A549 (cell line): ENCODE results near the gene ATG10. TPM values are rescaled to one million over a fixed set of nuclear protein-coding genes. Genes with fewer than 3 reads are reported as not detected.

ENCODE experiments used
- ATAC-seq, 2 experiments: fragments of 200-7000 bp in 1 of 2; fragments of >200 bp in 1 of 2; cut with Nextera tagmentation in 1 of 2; cut with Tn5 transposase in 1 of 2; 3 replicates each; pipeline versions ENCODE4 v1.8.0 to v1.9.1; 2018 to 2020; ENCODE audit warnings: mild to moderate bottlenecking in 1 of 2, moderate library complexity in 1 of 2
- CTCF ChIA-PET: fragments of 300-600 bp; sonication (Branson Sonifier 250); formaldehyde crosslinking; extraction: SDS; loops from one replicate; lab custom pipeline; 2021; ENCODE audit warnings: antibody characterized with exemption, inconsistent platforms; lab: Yijun Ruan, JAX
- POLR2A ChIA-PET: fragments of 350-600 bp; formaldehyde crosslinking; extraction: SDS; loops from one replicate; lab custom pipeline; 2021; ENCODE audit warnings: antibody characterized with exemption, inconsistent platforms; lab: Yijun Ruan, JAX
- DNase-seq, 2 experiments: peaks; one replicate each; pipeline versions ENCODE4 v3.0.0 to v3.0.0-alpha.2; 2011 to 2016; ENCODE audit warnings: low read depth in 1 of 2, low spot score in 1 of 2
- FAIRE-seq: peaks from 2 replicates; lab custom pipeline; 2011; peaks lifted over from hg19 to GRCh38; lab: Jason Lieb, UNC
- H3K27ac ChIP-seq, 2 experiments: fragments of >200 bp; sonication (Bioruptor Twin); formaldehyde crosslinking; 3 replicates each; pipeline ENCODE4 v1.5.1; 2016 to 2017
- H3K4me1 ChIP-seq: fragments of >200 bp; sonication (Bioruptor Twin); formaldehyde crosslinking; 3 replicates; pipeline ENCODE4 v1.6.1; 2016
- H3K4me2 ChIP-seq: fragments of >200 bp; sonication (Bioruptor Twin); formaldehyde crosslinking; 3 replicates; pipeline ENCODE4 v1.6.1; 2016
- H3K4me3 ChIP-seq: fragments of >200 bp; sonication (Bioruptor Twin); formaldehyde crosslinking; 3 replicates; pipeline ENCODE4 v1.5.1; 2016
- H3K9me3 ChIP-seq: fragments of >200 bp; sonication (Bioruptor Twin); formaldehyde crosslinking; 3 replicates; pipeline ENCODE4 v1.6.1; 2016
- BCL3 ChIP-seq: fragments of >200 bp; sonication (Bioruptor Twin); formaldehyde crosslinking; IDR thresholded peaks from 3 replicates; pipeline ENCODE4 v1.6.1; 2016
- CEBPB ChIP-seq, 2 experiments: fragments of >200 bp in 1 of 2; sonication (Bioruptor Twin) in 1 of 2; formaldehyde crosslinking in 1 of 2; IDR thresholded peaks; 2 replicates each; pipeline ENCODE4 v1.6.1; 2012 to 2016
- CTCF ChIP-seq: fragments of >200 bp; sonication (Bioruptor Twin); formaldehyde crosslinking; IDR thresholded peaks from 3 replicates; pipeline ENCODE4 v1.5.1; 2016
- FOSB ChIP-seq: fragments of 250-450 bp; sonication (Bioruptor Pico); IDR thresholded peaks from 2 replicates; pipeline ENCODE4 v1.5.0; 2020; ENCODE audit warnings: mild to moderate bottlenecking, moderate library complexity
- FOSL2 ChIP-seq, 2 experiments: fragments of 450-650 bp in 1 of 2; fragments of >200 bp in 1 of 2; sonication (Bioruptor Twin) in 1 of 2; formaldehyde crosslinking; IDR thresholded peaks; 2 replicates each; pipeline versions ENCODE4 v1.5.0 to v1.6.1; 2016 to 2020; ENCODE audit warnings: mild to moderate bottlenecking in 1 of 2, moderate library complexity in 1 of 2
- GATA3 ChIP-seq: IDR thresholded peaks from 2 replicates; pipeline ENCODE4 v1.6.1; 2012; ENCODE audit warnings: borderline replicate concordance
- HOXB13 ChIP-seq: fragments of 250-450 bp; sonication (Bioruptor Pico); IDR thresholded peaks from 2 replicates; pipeline ENCODE4 v1.5.0; 2020; ENCODE audit warnings: low read depth, mild to moderate bottlenecking, moderate library complexity
- JUNB ChIP-seq: fragments of >200 bp; sonication (Bioruptor Twin); formaldehyde crosslinking; IDR thresholded peaks from 2 replicates; pipeline ENCODE4 v1.6.1; 2016
- RAD21 ChIP-seq, 2 experiments: fragments of >200 bp in 1 of 2; sonication (Bioruptor Twin) in 1 of 2; formaldehyde crosslinking in 1 of 2; IDR thresholded peaks in 1 of 2; conservative IDR thresholded peaks in 1 of 2; 2 replicates in 1 of 2; 3 replicates in 1 of 2; pipeline ENCODE4 v1.6.1; 2012 to 2018; ENCODE audit warnings: inconsistent platforms in 1 of 2
- USF2 ChIP-seq: fragments of 450-650 bp; IDR thresholded peaks from 2 replicates; pipeline ENCODE4 v1.6.1; 2014; ENCODE audit warnings: antibody characterized with exemption
- ZSCAN20 ChIP-seq: fragments of 250-450 bp; sonication (Bioruptor Pico); IDR thresholded peaks from 2 replicates; pipeline ENCODE4 v1.8.0; 2022; ENCODE audit warnings: mild to moderate bottlenecking, moderate library complexity
- polyA plus RNA-seq, 4 experiments: library from polyadenylated mRNA; depleted of rRNA in 3 of 4; stranded (reverse); fragments of >200 nt; fragmentation: RNase III in 1 of 4; extraction: RNeasy Plus Mini Kit Qiagen cat#74134 plus additional on column Dnase treatment in 1 of 4; gene quantifications; 2 replicates in 3 of 4; 3 replicates in 1 of 4; pipeline ENCODE4 v1.2.3, GENCODE V29; 2011 to 2017
- TF ChIP-seq, protein P1 (sequence below): fragments of 250-450 bp; sonication (Bioruptor Pico); IDR thresholded peaks from 2 replicates; pipeline ENCODE4 v1.5.0; 2021; ENCODE audit warnings: mild to moderate bottlenecking, moderate library complexity, borderline replicate concordance

ATG10 gene
- polyA plus RNA-seq, 2 of the 4 experiments (the other 2 are of a cell fraction) = 12.7 to 17.9 TPM

GRCh38 chr5:82162573-82162972 is 190.8 kb downstream of the ATG10 start (continued):
- no peak for TF ChIP-seq CTCF

- Histone ChIP-seq H3K9me3 (no peaks in the 10 kb centered on the region), H3K4me3 (peak overlapping the region; percentile 27; the same call in 2 of the 3 replicates), H3K4me1 (peaks cover 49% of the 10 kb centered on the region), H3K4me2 (peak overlapping the region; percentile 81), H3K27ac (peak overlapping the region; percentile 88)
- ATAC-seq (peak in 1 of 2 experiments; percentile 4; a peak in 2 of 6 replicates), DNase-seq (peak in 1 of 2 experiments; percentile 66), FAIRE-seq (peak; percentile 94)
- POLR2A ChIA-PET = interaction anchor here (1.0 to 3.0 kb wide), 6 partner anchors 192 to 862 kb away, joined by 3 to 43 read pairs (median 12); partner anchors contain the start of genes ATG10, SSBP2 and ZCCHC9
- TF ChIP-seq JUNB (peak; percentile 79), GATA3 (no peak; the same call in 1 of the 2 replicates), CTCF (no peak), USF2 (no peak), RAD21 (conservative IDR thresholded peaks at IDR 0.05 in 1 of 2, IDR thresholded peaks at IDR 0.05 in 1 of 2) (0 out of 5 replicates have a peak, but pooled peaks of 1 of the 2 experiments have one; percentile 0), ZSCAN20 (CRISPR knock-in tag) (0 out of 2 replicates have a peak, but pooled peaks have one; percentile 9), HOXB13 (CRISPR knock-in tag) (no peak), BCL3 (peak; percentile 64; the same call in 1 of the 3 replicates), CEBPB (IDR thresholded peaks at IDR 0.05) (peak; percentile 76), FOSL2 (IDR thresholded peaks at IDR 0.05) (peak; percentile 76), FOSL2 (CRISPR knock-in tag; IDR thresholded peaks at IDR 0.05) (peak; percentile 81), FOSB (CRISPR knock-in tag) (no peak)
- TF ChIP-seq, protein P1, sequence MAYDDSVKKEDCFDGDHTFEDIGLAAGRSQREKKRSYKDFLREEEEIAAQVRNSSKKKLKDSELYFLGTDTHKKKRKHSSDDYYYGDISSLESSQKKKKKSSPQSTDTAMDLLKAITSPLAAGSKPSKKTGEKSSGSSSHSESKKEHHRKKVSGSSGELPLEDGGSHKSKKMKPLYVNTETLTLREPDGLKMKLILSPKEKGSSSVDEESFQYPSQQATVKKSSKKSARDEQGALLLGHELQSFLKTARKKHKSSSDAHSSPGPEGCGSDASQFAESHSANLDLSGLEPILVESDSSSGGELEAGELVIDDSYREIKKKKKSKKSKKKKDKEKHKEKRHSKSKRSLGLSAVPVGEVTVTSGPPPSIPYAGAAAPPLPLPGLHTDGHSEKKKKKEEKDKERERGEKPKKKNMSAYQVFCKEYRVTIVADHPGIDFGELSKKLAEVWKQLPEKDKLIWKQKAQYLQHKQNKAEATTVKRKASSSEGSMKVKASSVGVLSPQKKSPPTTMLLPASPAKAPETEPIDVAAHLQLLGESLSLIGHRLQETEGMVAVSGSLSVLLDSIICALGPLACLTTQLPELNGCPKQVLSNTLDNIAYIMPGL (CRISPR knock-in tag) = no peak
- CTCF ChIA-PET = interaction anchor here (2.1 to 3.6 kb wide), 5 partner anchors 56 to 656 kb away, joined by 7 to 36 read pairs (median 9); partner anchors contain the start of gene SSBP2
Measured at GRCh38 chr5:82163452-82164175, 191.8 kb downstream of the ATG10 start.
